HG03520 (cell line): Measurements from ENCODE around the gene TCF7L2.
"Not testable (repeated sequence)": the region's sequence is repeated elsewhere in the genome, so short reads cannot be mapped to it uniquely, and the experiment has no call there.

Experiments
- ATAC-seq: cut with Tn5 transposase; IDR thresholded peaks from one replicate; pipeline ENCODE4 v1.9.1; 2021; ENCODE audit warnings: mild to moderate bottlenecking, moderate library complexity; ENCODE audit not compliant: unreplicated experiment

The TCF7L2 gene

DNA sequence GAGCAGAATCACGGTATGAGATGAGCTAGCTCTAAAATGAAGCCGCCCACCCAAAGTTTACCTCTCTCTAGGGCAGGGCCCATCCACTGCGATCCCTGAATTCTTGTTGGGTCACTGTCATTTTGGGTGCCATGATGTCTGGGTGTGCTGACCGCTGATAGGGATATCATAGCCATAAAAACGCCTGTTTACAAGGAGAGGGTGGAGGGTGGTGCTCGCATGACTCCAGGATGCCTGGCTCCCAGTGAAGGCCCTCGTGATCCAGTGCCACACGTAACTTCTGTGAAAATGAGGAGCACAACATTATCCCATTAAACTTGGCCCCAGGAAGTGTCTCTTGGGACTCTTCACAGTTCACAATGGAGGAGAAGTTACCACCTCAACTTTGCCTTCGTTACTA is 139.5 kb downstream of the TCF7L2 start:
- ATAC-seq = no peak

DNA sequence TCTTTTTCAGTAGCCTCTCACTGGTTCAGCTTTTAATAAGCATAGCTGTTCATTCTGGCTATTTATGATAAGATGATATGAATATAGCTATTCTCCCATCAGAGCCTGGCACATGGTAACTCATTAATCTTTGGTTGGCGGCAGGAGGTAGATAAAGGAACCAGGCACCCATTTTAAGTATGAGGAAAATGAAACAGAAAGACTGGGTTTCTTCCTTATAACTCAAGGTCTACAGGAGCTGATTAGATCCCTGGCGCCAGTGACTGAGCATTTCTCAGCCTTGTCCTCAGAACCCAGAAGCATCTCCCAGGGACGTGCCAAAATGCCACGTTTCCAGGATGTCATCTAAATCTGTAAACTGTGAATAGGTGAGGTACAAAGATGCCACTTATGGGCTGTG is 141.9 kb downstream of the TCF7L2 start:
- ATAC-seq = no peak

DNA sequence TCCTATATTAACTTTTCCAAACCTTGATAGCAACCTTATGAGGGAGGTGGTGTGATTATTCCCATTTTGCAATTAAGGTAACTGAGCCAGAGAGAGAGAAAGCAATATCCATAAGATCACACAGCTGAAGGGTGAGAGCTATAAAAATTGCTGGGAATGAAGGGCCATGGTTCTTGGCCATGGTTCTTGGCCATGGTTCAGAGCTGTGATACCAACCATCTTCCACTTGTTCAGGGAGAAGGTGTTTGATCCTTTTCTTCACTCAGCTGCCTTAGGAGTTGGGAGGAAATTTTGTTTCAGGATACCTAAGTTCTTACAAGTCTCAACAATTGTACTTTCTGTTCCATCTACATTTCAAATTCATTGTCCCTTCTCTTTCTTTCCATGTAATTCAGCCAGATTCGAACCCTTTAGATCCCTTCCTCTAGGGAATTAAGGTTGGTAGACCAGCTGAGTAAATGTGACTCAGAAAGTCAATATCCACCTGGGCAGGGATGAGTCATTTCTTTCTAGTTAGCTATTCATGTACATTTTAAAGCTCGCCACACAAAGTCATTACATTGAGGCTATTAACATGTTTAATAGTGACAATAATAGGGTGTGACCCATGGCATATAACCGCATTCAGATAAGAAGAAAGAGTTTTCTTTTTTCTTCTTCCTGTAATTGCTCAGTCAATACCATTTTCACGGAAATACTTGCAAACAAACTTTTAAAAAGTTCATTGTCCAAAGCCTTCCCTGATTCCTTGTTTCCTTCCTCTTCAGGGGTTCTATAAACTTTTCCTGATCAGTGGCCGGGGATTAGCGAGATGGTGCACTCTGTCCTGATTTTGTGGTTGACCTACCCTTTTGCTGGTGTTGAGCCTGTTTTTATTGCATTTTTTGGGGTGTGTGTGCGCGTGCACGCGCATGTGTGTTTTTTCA is 143.4 kb downstream of the TCF7L2 start:
- ATAC-seq = no peak

DNA sequence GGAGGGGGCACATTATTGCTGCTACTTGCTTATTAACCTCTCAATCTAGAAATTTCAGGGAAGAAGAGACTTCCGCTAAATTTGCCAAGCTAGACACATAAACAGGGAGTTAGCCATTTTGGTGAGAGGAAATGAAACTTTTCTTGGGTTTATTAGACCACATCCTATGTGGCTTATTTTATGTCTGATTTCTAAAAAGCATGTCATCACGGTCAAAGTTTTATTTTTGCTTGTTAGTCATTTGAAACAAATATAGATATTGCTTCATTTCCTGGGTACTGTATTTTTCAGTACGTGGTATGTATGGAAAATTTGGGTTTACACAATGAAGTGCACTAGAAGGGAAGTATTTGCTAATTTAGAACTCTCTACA is 144.1 kb downstream of the TCF7L2 start:
- peak; percentile 72 for ATAC-seq

DNA sequence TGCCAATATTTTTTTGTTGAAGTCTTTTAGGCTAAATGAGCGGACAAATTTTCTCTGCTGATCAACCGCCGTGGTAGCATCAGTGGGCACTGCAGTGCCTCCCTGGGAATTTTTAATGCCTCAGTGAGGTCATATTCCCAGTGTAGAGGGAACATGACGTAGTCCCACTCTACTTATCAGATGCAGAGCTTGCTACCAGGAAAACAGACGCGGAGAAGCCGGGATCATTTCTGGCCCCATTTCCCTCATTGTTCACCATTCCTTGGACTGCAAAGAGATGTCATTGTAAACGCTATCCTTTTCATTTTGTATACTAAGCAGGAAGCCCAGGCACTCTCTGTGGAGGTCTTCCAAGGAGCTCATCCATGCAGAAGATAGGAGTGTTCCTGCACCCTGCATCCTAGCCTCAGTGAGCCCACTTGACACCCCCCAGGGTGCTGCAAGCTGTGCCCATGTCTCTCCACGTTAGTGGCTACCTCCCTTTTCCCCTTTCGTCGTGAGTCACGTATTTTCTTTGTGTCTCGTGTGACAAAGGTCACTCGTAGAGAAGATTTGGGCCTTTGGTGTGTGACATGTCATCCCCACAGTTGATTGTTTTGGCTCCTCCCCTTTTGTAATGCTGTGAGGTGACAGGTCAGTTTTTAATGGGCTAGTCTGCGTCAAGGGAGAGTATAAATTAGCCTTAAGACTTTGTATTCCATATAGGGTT is 145.5 kb downstream of the TCF7L2 start:
- ATAC-seq = no peak

DNA sequence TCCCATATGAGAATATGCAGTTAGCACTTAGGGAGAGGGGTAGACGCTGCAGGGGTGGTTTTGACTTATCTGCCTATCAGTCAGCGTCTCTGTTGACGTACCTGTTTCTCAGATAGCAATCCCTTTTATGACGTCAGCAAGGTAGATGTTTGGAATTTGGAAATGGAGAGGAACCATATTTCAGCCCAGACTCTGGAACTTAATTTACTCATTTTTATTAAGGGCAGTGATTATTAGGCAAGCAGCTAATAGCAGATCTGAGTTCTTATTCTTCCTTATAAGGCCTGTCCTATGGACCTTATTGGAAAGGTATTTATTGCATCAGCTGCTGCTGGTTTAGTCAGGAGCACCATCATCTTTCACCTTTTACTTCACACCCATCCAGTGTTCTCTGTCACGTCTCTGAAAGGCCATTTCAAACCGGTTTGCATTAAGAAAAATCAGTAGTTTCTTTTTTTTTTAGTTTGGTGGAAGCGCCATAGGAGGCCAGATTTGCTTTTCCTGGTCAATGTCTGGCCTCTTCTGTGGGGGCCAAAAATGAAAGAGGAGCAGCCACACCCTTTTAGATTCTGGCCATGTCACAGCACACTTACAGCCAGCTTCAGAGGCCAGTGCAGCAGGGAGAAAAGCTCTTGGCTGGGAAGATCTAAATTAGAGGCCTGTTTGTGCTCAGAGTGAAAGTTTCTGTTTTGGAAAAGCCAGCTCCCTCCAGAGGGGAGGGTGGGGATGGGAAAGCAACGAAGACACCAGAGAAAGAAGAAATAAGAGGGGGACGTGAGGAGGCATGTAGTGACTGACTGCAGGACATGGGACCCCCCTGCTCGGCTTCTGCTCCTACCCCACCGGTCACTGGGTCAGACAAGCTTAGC is 146.3 kb downstream of the TCF7L2 start:
- no peak for ATAC-seq

DNA sequence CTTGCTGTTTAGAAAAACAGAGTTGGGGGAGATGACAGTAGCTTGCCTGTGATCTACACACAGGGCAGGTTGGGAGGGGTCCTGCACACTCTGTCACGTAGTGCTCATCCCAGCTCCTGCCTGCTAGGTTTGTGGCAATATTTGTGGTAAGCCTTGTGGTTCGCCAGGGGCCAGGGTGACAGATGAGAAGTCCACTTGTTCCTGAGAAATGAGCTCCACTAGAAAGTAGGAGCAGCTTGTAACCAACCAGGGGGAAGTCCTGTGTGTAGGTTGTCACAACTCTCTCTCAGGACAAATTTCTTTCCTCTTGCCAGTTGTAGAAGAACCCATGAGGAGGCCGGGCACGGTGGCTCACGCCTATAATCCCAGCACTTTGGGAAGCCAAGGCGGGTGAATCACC is 147.0 kb downstream of the TCF7L2 start:
- no peak for ATAC-seq

DNA sequence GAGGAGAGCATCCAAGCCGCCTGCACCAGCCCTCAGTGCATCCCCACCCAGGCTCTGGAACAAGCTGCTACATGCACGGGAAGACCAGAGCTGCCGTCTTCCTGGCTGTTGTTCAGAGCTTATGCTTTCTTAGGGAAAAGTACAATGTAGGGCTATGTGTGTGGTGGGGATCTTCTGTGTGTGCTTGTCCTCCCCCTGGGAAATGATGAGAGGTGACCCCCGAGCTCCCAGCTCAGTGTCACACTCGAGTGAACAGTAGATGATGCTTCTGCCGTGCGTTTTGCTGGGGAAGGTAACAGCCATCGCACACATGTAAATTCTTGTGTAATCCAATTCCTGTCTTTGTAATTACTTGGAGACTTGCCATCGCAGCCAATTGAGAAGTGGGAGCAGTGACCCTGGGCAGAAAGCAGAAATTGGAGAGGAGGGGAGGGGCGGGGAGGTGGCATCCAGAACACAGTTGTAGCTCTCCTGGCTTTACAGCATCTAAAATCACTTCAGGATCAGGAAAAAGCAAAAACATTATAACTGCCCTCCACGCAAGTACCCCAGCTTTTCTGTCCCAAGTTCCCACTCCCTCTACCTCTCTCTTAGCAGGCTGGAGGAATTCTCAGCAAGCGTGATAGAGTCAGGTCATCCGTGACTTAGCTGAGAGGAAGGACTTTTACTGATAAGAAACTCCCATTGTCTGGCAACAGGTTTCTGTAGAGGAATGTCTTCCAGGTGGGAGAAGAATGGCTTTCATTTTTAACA is 149.6 kb downstream of the TCF7L2 start:
- ATAC-seq = no peak

DNA sequence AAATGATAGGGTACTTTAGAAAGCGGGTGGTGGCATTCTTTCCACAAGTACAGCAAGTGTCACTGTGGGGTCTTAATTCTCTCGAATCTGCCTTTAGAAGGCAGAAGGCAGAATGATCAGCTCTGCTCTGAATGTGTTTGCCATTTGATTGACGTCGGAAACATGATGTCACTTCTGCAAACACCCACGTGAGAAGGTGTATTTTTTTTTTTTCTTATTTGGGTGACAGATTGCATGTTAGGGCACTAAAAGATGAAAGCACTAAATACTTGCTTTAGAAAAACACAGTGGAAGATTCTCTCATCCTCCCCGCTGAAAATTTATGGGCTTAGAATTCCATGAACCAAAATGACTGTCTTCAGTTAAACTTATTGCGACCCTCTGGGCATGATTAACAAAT is 150.2 kb downstream of the TCF7L2 start:
- ATAC-seq = no peak

DNA sequence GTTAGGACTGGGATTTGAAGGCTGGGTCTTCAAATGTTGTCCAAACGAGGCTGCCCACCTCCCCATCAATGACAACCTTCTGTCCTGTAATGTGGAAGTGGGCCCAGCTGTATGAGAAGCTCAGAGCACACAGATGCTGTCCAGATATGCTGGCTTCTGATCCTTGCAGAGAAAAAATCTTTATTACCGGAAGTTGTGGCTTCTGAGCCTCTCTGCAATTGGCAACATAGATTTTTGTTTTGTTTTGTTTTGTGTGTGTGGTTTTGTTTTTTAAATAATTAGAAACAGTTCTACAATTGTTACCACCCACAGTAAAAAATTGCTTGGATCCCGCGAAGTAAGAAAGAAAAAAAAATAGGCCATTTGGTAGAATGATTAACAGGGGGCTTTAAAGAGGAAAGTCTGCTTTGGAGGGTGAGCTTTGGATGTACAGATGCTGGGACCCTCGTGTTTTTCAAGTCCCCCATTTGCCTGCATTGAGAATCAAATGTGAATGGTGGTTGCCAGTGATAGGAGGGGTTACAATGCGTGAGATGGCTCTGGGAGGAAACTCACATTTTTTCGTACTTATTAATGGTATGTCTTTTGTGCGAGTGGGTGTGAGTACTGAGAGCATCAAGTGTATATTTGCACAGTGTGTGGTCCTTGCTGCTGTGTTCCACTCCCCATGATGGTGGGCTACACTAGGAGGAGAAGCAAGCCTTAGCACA is 153.2 kb downstream of the TCF7L2 start:
- ATAC-seq = no peak

DNA sequence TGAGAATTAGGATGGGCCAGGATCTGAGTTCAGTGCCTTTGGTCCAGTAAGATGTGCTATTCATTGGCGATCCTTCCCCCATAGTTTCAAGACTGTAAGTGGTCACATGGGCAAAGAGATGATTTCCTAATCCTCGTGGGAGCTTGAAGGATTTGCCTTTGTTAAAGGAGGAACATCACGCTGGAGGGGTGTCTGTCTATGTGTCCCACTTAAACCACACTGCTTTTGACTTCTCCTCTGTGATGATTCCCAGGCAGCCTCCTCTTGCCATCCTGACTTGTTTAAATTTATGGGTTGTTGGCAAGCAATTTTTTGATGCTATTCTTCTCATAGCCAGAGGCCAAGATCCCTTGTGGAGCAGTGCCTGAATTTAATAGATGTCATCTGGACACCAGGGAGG is 154.0 kb downstream of the TCF7L2 start:
- no peak for ATAC-seq

DNA sequence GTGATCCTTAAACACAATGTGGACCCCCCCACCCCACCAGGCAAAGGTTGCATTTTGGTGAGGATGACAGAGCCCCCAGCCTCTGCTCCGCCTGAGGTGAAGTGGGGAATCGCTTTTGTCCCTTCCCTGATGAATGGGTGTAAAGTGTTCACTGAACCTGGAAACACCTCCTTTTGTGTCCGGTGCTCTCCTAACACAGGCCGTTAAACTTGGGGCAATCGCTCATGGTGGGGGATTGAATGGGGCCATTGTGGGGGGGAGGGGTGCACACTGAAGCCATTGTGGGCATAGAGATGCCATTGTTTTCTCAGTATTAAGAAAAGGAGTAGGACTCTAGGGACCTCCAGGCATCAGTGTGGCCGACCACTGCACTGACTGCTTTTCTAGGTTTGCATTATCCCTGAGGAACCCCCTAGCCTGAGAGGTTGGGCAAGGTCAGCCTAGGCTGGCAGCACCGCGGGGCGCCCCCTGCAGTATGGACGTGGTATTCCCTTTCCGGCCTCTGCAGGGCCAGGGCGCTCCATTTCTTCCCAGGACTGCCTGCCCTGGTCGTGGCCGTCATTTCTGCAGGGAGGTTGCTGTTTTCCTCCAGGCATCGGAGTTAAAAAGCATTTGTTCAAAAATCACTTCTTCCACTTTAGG is 158.3 kb downstream of the TCF7L2 start:
- no peak for ATAC-seq

DNA sequence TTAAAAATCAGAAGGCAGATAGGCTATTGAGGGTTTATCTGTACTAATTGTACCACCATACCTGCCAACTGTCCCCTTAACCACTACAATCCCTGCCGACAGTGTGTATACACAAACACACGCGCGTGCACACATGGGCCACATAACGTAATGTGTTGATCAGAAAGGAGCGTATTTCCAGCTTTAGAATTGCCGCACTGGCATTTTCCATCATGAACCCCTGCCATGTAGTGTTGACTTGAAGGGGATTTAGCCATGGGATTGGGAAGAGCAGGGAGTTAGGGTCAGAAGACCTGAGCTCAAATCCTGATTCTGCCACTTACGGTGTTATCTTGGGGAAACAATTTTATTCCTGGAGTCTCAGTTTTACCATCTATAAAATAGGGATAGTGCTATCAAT is 158.9 kb downstream of the TCF7L2 start:
- no peak for ATAC-seq

DNA sequence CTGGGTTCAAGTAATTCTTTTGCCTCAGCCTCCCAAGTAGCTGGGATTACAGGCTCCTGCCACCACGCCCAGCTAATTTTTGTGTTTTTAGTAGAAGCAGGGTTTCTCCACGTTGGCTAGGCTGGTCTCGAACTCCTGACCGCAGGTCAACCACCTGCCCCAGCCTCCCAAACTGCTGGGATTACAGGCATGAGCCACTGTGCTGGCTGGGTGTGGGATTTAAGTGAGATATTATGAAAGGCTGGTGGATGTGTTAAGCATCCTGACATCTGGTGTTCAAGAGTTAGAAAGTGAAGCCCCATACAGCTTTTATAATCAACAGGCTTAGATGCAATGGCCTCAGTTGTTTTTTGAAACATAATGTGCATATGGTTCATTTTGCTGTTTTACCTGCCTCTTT is 159.4 kb downstream of the TCF7L2 start:
- ATAC-seq = not testable (repeated sequence)

DNA sequence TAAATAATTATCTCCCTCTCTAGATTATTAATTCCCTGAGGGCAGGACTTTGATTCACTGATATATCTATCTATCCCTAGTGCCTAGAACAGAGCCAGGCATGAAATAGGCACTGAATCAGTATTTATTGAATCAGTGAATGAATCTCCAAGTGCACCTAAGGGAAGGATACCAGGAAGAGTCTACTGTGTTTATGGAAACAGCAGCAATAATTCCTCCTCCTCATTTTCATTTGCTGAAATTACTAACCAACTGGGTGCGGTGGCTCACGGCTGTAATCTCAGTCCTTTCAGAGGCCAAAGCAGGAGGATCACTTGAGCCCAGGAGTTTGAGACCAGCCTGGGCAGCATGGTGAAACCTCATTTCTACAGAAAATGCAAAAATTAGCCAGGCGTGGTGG is 161.2 kb downstream of the TCF7L2 start:
- no peak for ATAC-seq

DNA sequence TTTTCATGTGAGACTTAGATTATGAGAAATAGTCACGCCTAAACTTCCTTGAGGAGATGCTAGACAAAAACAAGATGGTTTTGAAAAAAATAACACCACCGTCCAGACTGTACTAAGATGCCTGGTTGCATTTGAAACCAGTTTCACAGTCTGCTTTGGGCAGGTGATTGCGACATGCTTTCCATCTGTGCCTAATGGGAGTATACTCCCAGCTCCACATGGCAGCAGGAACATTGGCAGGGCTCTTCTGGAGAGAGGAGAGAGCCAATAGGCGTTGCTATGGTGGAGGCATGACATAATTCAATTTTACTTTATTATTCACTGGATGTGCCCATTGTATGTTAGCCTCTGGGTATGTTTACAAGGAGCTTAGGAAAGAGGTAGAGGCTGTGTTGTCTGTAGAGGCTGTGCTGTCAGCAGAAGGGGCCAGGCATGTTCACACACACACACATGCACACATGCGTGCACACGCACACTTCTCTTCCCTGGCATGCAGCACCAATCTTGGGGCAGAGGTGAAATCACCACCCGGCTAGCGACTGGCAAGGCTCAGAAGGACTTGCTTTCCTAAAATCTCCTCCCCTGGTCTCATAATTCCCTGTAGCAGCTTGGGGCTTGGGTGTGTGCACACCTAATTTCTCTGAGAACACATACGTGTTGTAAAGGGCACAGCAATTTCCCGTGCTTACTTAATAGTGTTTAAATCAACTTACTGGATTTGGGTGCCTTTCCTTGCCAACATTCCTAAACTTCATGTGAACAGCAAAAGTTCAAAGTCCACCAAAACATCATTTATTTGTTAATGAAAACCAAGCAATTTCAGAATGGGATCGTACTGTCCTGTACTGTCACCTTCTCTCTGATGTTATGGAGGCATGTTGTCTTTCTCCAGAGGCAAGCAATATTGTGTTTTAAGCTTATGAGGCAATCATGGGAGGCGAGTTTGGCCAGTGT is 162.1 kb downstream of the TCF7L2 start:
- ATAC-seq = no peak

DNA sequence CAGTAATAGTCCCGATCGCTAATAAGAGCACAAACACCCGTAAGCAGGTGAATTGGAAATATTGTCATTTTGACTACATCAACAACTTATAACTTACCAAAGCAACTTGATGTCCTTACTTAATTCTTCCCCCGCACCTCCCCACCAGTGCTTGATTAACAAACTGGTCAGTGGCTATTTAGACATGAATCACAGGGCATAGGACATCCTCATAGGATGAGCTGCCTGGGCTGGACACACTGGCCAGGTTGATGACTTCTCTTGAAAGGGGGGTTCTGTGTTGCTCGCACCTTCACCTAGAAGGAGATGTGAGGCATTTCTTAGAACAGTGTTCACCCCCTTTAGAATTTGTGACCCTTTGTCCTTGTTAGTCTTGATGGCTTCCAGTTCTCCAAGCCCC is 163.2 kb downstream of the TCF7L2 start:
- ATAC-seq = no peak

DNA sequence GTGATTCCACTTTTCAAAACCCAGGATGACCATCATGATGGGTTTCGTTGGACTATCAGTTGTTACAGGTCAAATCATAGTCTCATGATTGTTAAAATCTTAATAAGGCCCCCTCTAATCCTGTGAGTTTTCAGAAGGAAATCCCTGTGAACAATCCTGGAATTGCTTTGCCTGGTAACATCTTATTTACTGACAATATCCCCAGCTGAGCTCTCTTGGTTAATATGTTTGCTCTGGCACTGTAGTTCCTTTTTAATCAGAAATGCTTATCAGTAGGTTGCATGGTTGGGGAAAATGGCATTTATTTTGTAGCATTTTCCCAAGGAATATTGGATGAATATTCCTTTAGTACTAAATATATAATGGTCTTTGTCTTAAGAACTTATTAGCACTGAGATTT is 163.9 kb downstream of the TCF7L2 start:
- ATAC-seq = no peak
